T1000 (cell line): ENCODE measurements around the gene RPS6KC1.
"Not testable (repeated sequence)": the region's sequence is repeated elsewhere in the genome, so short reads cannot be mapped to it uniquely, and the experiment has no call there.

ENCODE experiments used
- DNase-seq: peaks from one replicate; lab custom pipeline; 2025; ENCODE audit warnings: mixed read lengths; lab: John Stamatoyannopoulos, UW

The RPS6KC1 gene

GRCh38 chr1:213055767-213056166, 4.7 kb downstream of the RPS6KC1 start:
- DNase-seq: no peak

DNA sequence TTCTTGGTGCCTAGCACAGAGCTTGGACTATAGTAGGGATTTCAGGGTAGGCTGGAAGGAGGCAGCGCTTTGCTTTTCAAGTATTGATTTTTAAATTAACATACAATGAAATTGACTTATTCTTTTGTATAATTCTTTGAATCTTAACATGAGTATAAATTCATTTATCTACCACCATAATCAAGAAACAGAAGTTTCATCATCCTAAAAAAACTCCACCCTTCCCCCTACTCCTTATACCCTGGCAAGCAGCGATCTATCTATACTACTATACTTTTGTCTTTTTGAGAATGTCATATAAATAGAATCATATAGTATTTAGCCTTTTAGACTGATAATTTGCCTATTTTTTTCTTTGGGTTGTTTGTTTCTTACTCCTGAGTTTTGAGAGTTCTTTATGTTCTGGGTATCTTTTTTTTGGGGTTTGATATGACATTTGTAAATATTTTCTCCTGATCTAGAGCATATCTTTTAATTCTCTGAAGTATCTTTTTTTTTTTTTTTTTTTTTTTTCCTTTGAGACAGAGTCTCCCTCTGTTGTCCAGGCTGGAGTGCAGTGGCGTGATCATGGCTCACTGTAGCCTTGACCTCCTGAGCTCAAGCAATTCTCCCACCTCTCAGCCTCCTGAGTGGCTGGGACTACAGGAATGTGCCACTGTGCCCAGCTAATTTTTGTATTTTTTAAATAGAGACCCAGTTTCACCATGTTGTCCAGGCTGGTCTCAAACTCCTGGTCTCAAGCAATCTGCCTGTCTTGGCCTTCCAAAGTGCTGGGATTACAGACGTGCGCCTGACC, 6.4 kb downstream of the RPS6KC1 start:
- no peak for DNase-seq

GRCh38 chr1:213060836-213061235, 9.8 kb downstream of the RPS6KC1 start:
- no peak for DNase-seq

DNA sequence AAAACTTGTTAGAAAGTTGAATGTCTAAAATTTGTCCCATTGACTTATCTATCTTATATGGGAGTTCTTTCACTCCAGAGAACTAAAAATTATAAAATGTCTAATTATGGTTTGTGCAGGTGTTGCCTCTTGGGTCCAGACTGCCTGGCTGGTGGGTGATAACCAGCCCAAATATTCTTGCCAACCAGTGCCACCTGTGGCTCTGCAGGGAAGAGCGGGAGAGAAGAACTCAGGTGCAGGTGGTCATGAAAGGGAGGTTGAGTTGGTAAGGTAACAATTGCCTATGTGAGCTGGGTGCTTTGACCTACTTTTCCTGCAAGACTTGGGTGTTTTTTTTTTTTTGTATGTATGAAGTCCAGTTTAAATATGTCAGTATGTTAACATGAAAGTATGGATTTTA, 10.2 kb downstream of the RPS6KC1 start:
- no peak for DNase-seq

DNA sequence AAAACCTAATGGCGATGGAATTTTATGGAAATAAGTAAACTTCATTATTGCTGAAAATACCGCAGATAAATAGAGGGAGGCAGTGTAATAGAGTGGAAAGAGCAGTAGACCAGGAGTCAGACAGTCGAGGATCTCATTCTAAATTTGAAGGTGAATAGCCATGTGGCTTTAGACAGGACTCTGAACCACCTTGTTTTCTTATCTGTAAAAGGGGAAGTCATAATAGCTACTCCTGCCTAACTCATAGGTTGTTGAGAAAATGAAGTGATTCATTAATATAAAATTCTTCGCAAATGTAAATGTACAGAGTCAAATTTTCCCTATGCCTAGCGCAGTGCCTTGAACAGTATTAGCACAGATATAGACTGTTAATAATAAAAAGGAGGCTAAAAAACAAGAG, 14.8 kb downstream of the RPS6KC1 start:
- DNase-seq: no peak

DNA sequence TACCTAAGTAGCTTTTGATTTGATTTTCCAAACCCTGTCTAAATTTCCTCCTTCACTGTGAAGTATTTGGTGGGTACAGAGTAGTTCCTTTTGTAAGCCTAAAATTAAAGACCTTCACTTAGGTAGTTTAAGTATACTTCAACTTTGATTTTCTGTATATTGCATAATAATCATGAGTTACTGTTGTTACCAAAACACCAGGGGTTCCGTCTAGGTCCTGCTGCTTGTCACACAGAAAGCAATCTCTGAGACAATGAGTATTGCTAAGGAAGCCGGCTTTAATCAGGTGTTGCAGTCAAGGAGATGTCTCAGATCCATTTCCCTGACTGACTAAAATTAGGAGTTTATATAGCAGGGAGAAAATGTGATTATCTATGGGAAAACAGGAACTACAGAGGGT, 15.3 kb downstream of the RPS6KC1 start:
- DNase-seq: no peak

DNA sequence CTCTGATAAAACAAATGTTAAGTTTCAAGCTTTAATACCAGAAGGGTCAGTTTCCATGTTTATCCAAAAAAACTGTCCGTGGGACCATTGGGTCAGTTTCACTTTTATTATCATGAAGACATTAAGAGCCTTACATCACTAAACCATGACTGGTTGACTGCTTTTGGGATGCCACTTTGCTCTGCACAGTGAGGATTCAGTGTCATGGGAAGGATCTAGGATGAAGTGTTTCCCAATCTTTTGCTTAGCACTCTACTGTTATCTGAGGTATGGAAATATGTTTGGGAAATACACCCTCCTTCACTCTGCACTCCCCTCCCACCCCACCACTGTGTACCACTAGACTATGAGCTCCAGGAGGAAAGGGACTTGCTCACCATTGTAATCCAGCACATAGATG, 16.3 kb downstream of the RPS6KC1 start:
- DNase-seq: no peak

DNA sequence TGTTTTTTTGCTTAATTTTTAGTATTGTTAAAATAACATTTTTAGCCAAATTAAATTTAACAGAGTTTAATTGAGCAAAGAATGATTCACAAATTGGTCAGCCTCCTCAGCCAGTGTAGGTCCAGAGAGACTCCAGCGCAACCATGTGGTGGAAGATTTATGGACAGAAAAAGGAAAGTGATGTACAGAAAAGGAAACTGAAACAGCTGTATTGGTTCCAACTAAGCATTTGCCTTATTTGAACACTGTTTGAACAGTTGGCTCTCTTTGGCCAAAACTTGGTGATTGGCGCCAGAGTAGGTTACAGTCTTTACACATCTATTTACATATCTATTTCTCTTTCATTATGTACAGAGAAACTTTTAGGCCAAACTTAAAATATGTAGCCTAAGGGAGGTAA, 19.4 kb downstream of the RPS6KC1 start:
- DNase-seq: no peak

- DNase-seq: no peak
Observed at GRCh38 chr1:213075725-213076124, 24.7 kb downstream of the RPS6KC1 start.

DNA sequence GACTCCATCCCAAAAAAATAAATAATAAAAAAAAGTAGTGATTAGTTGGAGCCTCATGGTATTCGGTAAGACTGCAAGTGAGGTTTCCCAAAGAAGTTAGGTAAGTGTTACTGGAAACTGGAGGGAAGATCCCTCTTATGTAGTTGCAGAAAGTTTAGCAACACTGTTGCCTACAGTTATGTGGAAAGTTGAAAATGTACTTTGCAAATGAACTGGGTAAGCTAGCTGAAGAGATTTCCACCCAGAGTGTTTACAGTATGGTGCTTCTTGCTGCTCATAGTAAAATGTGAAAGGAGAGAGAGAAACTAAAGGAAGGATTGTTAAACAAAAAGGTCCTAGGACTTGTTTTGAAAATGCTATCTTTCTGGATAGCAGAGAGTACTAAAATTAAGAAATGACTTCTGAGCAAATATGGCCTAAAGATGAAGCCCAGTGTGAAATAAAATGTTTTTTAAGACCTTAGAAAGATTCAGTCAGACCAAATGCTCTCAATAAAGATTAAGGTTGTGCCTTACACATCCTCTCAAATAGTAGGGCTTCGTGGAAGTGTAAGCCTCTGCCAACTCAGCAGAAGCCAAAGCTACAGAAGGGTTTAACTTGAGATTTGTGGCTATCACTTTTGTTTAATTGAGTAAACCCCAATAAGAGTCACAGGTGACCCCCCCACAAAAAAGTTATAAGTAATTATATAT, 31.5 kb downstream of the RPS6KC1 start:
- DNase-seq: no peak

- DNase-seq: no peak
Observed at GRCh38 chr1:213083112-213083445, 32.0 kb downstream of the RPS6KC1 start.

DNA sequence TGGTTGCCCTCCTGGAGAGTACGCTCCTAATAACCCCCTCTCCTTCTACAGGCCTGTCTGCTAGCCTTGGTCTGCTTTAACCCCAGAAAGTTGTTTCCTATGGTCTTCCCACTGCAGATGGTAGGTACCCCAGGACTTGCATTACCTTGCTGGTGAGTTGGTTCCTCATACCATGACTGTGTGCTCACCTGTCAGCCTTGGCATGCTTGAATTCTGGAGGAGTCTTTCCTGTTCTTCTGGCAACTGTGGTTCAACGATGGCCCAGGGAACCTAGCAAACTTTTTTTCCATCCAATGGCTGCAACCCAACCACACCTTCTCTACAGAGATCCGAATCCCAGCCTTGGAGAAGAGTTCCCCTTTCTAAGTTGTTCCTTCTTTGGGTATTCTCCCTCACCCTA, 36.9 kb downstream of the RPS6KC1 start:
- no peak for DNase-seq

DNA sequence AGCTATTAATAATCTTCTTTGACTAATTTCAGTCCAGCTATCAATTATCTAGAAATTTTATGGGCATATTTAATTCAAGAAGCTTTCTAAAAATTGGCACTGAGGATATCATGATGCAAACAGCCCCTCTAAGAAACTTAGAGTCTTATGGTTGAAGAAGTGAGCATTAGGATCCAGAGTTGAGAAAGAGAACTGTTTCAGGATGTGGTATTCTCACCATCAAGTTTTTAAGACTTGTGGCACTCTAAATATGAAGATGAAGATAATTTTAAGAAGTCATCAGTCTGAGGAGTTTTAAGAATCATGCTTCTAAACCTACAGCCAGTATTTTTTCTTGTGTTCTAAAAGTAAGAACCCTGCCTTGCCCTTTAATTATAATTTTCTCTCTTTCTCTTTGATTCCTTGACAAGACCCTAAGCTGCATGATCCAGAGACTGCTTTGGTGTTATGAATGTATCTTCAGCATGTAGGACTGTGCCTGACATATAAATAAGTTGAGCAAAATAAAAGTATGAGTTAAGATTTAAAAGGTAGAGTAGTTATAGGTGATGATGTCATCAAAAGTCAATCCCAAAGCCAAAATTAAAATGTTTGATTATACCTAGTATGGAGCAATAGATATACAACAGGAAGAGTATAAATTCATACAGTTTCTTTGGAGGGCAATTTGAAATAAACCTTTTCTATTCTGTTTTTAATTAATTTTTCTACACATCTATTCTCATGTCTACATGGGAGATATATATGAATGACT, 39.1 kb downstream of the RPS6KC1 start:
- no peak for DNase-seq

- no peak for DNase-seq
Observed at GRCh38 chr1:213094446-213094845, 43.4 kb downstream of the RPS6KC1 start.

DNA sequence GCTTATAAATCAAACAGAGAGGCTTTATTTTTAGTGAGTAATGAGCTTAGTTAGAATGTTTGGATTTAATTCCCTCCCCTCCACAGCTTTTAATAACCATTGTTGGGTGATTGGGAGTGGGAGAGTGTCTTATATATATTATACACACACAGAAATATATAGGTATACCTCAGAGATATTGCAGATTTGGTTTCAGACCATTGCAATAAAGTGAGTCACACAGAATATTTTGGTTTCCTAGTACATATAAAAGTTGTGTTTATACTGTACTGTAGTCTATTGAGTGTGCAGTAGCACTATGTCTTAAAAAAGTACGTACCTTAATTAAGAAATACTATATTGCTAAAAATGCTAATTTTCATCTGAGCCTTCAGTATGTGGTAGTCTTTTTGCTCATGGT, 44.4 kb downstream of the RPS6KC1 start:
- DNase-seq: no peak

DNA sequence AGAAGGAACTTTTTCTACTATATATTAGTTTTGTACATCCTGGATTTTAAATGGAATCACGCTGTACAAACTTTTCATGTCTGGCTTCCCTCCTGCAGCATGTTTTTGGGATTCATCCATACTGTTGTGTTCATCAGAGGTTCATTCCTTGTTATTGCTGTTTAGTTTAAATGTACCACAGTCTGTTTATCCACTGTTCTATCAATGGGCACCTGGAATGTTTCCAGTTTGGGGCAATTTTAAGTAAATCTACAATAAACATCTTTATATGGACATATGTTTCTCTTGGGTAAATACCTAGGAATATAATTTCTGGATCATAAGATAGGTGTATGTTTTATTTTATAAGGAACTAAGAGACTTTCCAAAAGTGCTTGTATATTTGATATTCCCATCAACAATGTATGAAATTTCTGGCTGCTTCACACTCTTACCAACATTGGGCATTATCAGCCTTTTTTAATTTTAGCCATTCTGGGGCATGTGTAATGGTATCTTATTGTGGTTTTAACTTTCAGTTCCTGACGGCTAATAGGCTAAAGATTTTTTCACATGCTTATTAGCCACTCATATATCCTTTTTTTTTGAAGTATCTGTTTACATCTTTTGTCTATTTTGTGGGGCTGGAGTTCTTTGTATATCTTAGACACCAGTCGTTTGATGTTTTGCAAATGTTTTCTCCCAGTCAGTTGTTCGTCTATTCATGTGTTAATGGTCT, 48.8 kb downstream of the RPS6KC1 start:
- no peak for DNase-seq

- not testable (repeated sequence) for DNase-seq
Observed at GRCh38 chr1:213100565-213100964, 49.5 kb downstream of the RPS6KC1 start.

DNA sequence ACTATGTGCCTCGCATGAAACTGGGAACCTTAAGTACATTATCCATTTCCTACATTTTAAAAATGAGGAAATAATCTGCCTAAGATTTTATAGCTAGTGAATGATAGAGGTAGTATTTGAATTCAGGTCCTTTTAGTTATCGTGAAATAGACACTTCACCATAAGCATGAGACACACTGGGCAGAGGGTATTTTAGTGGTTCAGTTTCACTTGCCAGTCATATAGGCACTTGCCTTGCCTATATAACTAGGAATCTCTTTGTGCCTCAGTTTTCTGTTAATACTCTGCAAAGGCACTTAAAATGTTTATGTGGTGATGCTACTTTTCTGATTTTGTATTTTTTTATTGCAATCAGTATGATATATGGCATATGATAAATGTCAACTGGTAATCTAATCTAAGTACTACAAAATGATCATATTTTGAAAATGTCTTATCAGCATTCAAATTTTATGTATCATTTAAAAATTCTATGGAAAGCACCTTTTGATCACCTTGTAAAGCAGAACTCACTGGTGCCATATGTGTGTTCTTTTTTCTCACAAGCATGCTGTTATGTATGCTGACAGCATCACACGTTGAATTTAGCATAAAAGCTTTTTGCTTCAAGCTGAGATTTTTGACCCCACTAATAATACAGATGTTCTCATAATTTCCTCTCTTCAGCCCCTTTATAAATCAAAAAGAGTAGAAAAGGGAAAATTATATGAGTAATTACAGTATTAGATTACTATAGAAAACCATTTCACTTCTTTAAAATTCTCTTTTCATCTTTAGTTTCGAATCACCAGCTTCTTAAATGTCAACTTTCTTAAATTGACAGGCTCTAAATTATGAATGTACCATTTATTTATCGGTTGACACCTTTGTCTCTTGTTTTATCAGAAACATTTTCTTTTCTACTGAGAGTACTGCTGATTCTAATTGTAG, 52.6 kb downstream of the RPS6KC1 start:
- DNase-seq: no peak

DNA sequence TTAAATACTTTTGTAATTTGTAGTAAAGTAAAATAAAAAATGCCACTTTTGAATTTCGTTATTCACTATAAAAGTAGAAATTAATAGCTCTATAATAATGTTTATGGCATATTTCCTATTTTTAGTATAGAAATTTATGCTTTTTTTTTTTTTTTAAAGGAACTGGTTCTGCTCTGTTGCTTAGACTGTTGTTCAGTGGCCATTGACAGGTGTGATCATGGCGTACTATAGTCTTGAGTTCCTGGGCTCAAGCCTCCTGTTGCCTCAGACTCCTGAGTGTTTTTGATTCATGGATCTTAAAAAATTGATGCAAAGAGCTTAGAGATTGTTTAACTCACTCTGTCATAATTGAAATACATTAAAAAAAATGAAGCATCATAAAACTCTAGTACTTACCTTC, 53.6 kb downstream of the RPS6KC1 start:
- no peak for DNase-seq

GRCh38 chr1:213106298-213106697, 55.3 kb downstream of the RPS6KC1 start:
- no peak for DNase-seq

- no peak for DNase-seq
Observed at GRCh38 chr1:213107613-213108012, 56.6 kb downstream of the RPS6KC1 start.
